Measurements from ENCODE around the gene TBC1D22A. TPM values are rescaled to one million over a fixed set of nuclear protein-coding genes. Genes with fewer than 3 reads are reported as not detected.

TBC1D22A gene
- total RNA-seq, 1 donor from 2014 or later: 28.9 TPM

GRCh38 chr22:47000256-47000655 is 237.8 kb downstream of the TBC1D22A start:
- H3K27ac Mint-ChIP-seq (ENCODE audit: unreplicated experiment): no peak overlapping the region
- H3K27me3 Mint-ChIP-seq (ENCODE audit: unreplicated experiment): no peaks in the 10 kb centered on the region
- peaks cover 10% of the 10 kb centered on the region for H3K36me3 Mint-ChIP-seq (ENCODE audit: unreplicated experiment)
- no peaks in the 10 kb centered on the region for H3K9me3 Mint-ChIP-seq (ENCODE audit: unreplicated experiment)
- DNase-seq (ENCODE audit: extremely low spot score, unreplicated experiment): no peak
- no peak for TF ChIP-seq CTCF (IDR thresholded peaks at IDR 0.05)
- H3K4me1 Mint-ChIP-seq (ENCODE audit: unreplicated experiment): no peaks in the 10 kb centered on the region
- no peak overlapping the region for H3K4me3 Mint-ChIP-seq (ENCODE audit: unreplicated experiment)

GRCh38 chr22:47000888-47001287 is 238.4 kb downstream of the TBC1D22A start:
- no peak for TF ChIP-seq CTCF (IDR thresholded peaks at IDR 0.05)
- no peak for DNase-seq (ENCODE audit: extremely low spot score, unreplicated experiment)
- H3K9me3 Mint-ChIP-seq (ENCODE audit: unreplicated experiment): no peaks in the 10 kb centered on the region
- no peak overlapping the region for H3K4me3 Mint-ChIP-seq (ENCODE audit: unreplicated experiment)
- peaks cover 10% of the 10 kb centered on the region for H3K36me3 Mint-ChIP-seq (ENCODE audit: unreplicated experiment)
- no peaks in the 10 kb centered on the region for H3K27me3 Mint-ChIP-seq (ENCODE audit: unreplicated experiment)
- no peak overlapping the region for H3K27ac Mint-ChIP-seq (ENCODE audit: unreplicated experiment)
- H3K4me1 Mint-ChIP-seq (ENCODE audit: unreplicated experiment): no peaks in the 10 kb centered on the region

DNA sequence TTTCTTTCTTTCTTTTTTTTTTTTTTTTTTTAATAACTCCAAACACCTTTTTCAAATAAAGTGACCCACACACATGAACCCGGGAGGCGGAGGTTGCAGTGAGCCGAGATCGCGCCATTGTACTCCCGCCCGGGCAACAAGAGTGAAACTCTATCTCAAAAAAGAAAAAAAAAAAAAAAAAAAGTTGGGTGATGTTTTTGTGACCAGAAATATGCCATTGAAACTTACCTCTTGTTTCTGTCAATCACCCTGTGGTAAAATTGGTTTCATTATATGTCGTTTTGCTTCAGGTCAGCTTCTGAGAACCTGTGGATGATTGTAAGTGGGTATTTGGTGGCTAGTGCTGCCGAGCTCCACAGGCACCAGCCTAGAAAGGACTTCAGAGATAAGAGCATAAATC is 238.8 kb downstream of the TBC1D22A start:
- Mint-ChIP-seq H3K9me3 (ENCODE audit: unreplicated experiment) (no peaks in the 10 kb centered on the region), H3K4me3 (ENCODE audit: unreplicated experiment) (no peak overlapping the region), H3K4me1 (ENCODE audit: unreplicated experiment) (no peaks in the 10 kb centered on the region), H3K36me3 (ENCODE audit: unreplicated experiment) (peaks cover 10% of the 10 kb centered on the region), H3K27me3 (ENCODE audit: unreplicated experiment) (no peaks in the 10 kb centered on the region), H3K27ac (ENCODE audit: unreplicated experiment) (no peak overlapping the region)
- TF ChIP-seq CTCF (IDR thresholded peaks at IDR 0.05): no peak
- DNase-seq (ENCODE audit: extremely low spot score, unreplicated experiment): no peak

GRCh38 chr22:47002692-47003091 is 240.2 kb downstream of the TBC1D22A start:
- Mint-ChIP-seq H3K4me3 (ENCODE audit: unreplicated experiment) (no peak overlapping the region), H3K27me3 (ENCODE audit: unreplicated experiment) (no peaks in the 10 kb centered on the region), H3K27ac (ENCODE audit: unreplicated experiment) (no peak overlapping the region), H3K9me3 (ENCODE audit: unreplicated experiment) (no peaks in the 10 kb centered on the region), H3K4me1 (ENCODE audit: unreplicated experiment) (no peaks in the 10 kb centered on the region), H3K36me3 (ENCODE audit: unreplicated experiment) (peaks cover 13% of the 10 kb centered on the region)
- peak; percentile 74 for DNase-seq (ENCODE audit: extremely low spot score, unreplicated experiment)
- TF ChIP-seq CTCF (IDR thresholded peaks at IDR 0.05): no peak

GRCh38 chr22:47005506-47006408 is 243.3 kb downstream of the TBC1D22A start:
- Mint-ChIP-seq H3K27me3 (ENCODE audit: unreplicated experiment) (no peaks in the 10 kb centered on the region), H3K4me3 (ENCODE audit: unreplicated experiment) (no peak overlapping the region), H3K4me1 (ENCODE audit: unreplicated experiment) (no peaks in the 10 kb centered on the region), H3K36me3 (ENCODE audit: unreplicated experiment) (peaks cover 3% of the 10 kb centered on the region), H3K27ac (ENCODE audit: unreplicated experiment) (no peak overlapping the region), H3K9me3 (ENCODE audit: unreplicated experiment) (no peaks in the 10 kb centered on the region)
- TF ChIP-seq CTCF (IDR thresholded peaks at IDR 0.05): no peak
- no peak for DNase-seq (ENCODE audit: extremely low spot score, unreplicated experiment)

Data from osteocyte (in vitro differentiated cells).